SK-N-SH (cell line): ENCODE results near the gene GYPC. TPM values are rescaled to one million over a fixed set of nuclear protein-coding genes. Genes with fewer than 3 reads are reported as not detected.

Experiments used
- CTCF ChIA-PET: fragments of 300-600, 350-600 bp; formaldehyde crosslinking; extraction: SDS; loops from one replicate; lab custom pipeline; 2021; lab: Yijun Ruan, JAX
- POLR2A ChIA-PET: fragments of 350-600 bp; sonication (Branson Sonifier 250); formaldehyde crosslinking; extraction: SDS; loops from one replicate; lab custom pipeline; 2020; ENCODE audit warnings: antibody characterized with exemption, inconsistent platforms; lab: Yijun Ruan, JAX
- DNase-seq: peaks from one replicate; pipeline ENCODE4 v3.0.0; 2012
- H2AFZ ChIP-seq: fragments of 200-600 bp; sonication (generic); 2 replicates; pipeline ENCODE4 v1.8.1; 2016; ENCODE audit warnings: antibody characterized with exemption, mild to moderate bottlenecking, low read depth
- H3F3A ChIP-seq: fragments of 200-600 bp; sonication (generic); replicated peaks from 2 replicates; pipeline ENCODE3; 2016; ENCODE audit warnings: antibody characterized with exemption, mild to moderate bottlenecking; ENCODE audit not compliant: insufficient read depth
- H3K27ac ChIP-seq, 2 experiments: fragments of 200-500 bp in 1 of 2; fragments of 200-600 bp in 1 of 2; sonication (Bioruptor generic) in 1 of 2; sonication (generic), shearing (Covaris generic) in 1 of 2; 2 replicates each; pipeline versions ENCODE4 v1.5.1 to v1.6.1; 2014 to 2016; ENCODE audit warnings: low read depth in 2 of 2, inconsistent platforms in 1 of 2, low read length in 1 of 2, mild to moderate bottlenecking in 1 of 2, mixed read lengths in 1 of 2
- H3K27me3 ChIP-seq: fragments of 200-600 bp; sonication (generic), shearing (Covaris generic); 2 replicates; pipeline ENCODE4 v1.6.1; 2016; ENCODE audit warnings: mixed run types; ENCODE audit not compliant: insufficient read depth
- H3K36me3 ChIP-seq, 2 experiments: fragments of 200-500 bp in 1 of 2; fragments of 200-600 bp in 1 of 2; sonication (Bioruptor generic) in 1 of 2; sonication (generic) in 1 of 2; replicated peaks in 1 of 2; 2 replicates each; pipeline versions ENCODE3 to v1.5.1; 2014 to 2016; ENCODE audit warnings: low read length in 1 of 2, mild to moderate bottlenecking in 1 of 2; ENCODE audit not compliant: insufficient read depth in 2 of 2, control insufficient read depth in 1 of 2
- H3K4me1 ChIP-seq, 2 experiments: fragments of 200-500 bp in 1 of 2; fragments of 200-600 bp in 1 of 2; sonication (Bioruptor generic) in 1 of 2; sonication (generic), shearing (Covaris generic) in 1 of 2; 2 replicates each; pipeline versions ENCODE4 v1.5.1 to v1.6.1; 2014 to 2016; ENCODE audit warnings: low read depth in 1 of 2, low read length in 1 of 2, mixed run types in 1 of 2; ENCODE audit not compliant: insufficient read depth in 2 of 2, control insufficient read depth in 1 of 2
- H3K4me2 ChIP-seq: fragments of 200-600 bp; sonication (generic), shearing (Covaris generic); 2 replicates; pipeline ENCODE4 v1.6.1; 2017; ENCODE audit warnings: mixed run types
- H3K4me3 ChIP-seq, 2 experiments: fragments of 200-500 bp in 1 of 2; fragments of 200-600 bp in 1 of 2; sonication (Bioruptor generic) in 1 of 2; sonication (generic), shearing (Covaris generic) in 1 of 2; 2 replicates each; pipeline versions ENCODE4 v1.5.1 to v1.8.1; 2014 to 2016; ENCODE audit warnings: low read depth in 2 of 2, inconsistent platforms in 1 of 2, low read length in 1 of 2, mild to moderate bottlenecking in 1 of 2, mixed read lengths in 1 of 2, moderate library complexity in 1 of 2
- H3K79me2 ChIP-seq: fragments of 200-600 bp; sonication (generic); 2 replicates; pipeline ENCODE4 v1.8.1; 2017; ENCODE audit warnings: mild to moderate bottlenecking; ENCODE audit not compliant: insufficient read depth
- H3K9ac ChIP-seq: fragments of 200-600 bp; sonication (generic); 2 replicates; pipeline ENCODE4 v1.6.1; 2017; ENCODE audit warnings: mixed run types
- H3K9me2 ChIP-seq: fragments of 200-600 bp; sonication (generic); 2 replicates; pipeline ENCODE4 v1.6.1; 2017; ENCODE audit warnings: mixed run types
- H3K9me3 ChIP-seq: fragments of 200-600 bp; sonication (generic); 2 replicates; pipeline ENCODE4 v1.6.1; 2017; ENCODE audit warnings: mixed run types, mild to moderate bottlenecking, moderate library complexity
- H4K20me1 ChIP-seq: fragments of 200-600 bp; sonication (generic); 2 replicates; pipeline ENCODE4 v1.6.1; 2017; ENCODE audit warnings: mild to moderate bottlenecking, mixed run types; ENCODE audit not compliant: insufficient read depth
- CHD2 ChIP-seq: fragments of 150-350 bp; IDR thresholded peaks from 2 replicates; pipeline ENCODE4 v1.6.1; 2018; ENCODE audit warnings: low read length; ENCODE audit not compliant: partially characterized antibody
- FOSL2 ChIP-seq: IDR thresholded peaks from 2 replicates; pipeline ENCODE4 v1.4.0; 2012; ENCODE audit warnings: low read depth, mild to moderate bottlenecking, moderate library complexity, borderline replicate concordance
- FOXJ3 ChIP-seq: sonication (generic); formaldehyde crosslinking; IDR thresholded peaks from 2 replicates; pipeline ENCODE4 v1.5.1; 2020; ENCODE audit warnings: mild to moderate bottlenecking, missing genetic modification reagents
- FOXM1 ChIP-seq: IDR thresholded peaks from 2 replicates; pipeline ENCODE4 v1.4.0; 2012; ENCODE audit warnings: low read depth, mild to moderate bottlenecking
- GATA2 ChIP-seq: sonication (generic); formaldehyde crosslinking; IDR thresholded peaks from 2 replicates; pipeline ENCODE4 v1.5.0; 2020; ENCODE audit warnings: mild to moderate bottlenecking, missing genetic modification reagents
- NFIC ChIP-seq: IDR thresholded peaks from 2 replicates; pipeline ENCODE4 v1.4.0; 2012; ENCODE audit warnings: borderline replicate concordance
- RAD21 ChIP-seq: IDR thresholded peaks from 2 replicates; pipeline ENCODE4 v1.6.1; 2012; ENCODE audit warnings: mild to moderate bottlenecking, low read length
- RXRA ChIP-seq: IDR thresholded peaks from 2 replicates; pipeline ENCODE4 v1.4.0; 2012; ENCODE audit warnings: low read depth, mild to moderate bottlenecking, borderline replicate concordance
- USF2 ChIP-seq: fragments of 150-350 bp; IDR thresholded peaks from 2 replicates; pipeline ENCODE4 v1.6.1; 2017; ENCODE audit warnings: antibody characterized with exemption, low read length, low read depth, borderline replicate concordance
- WGBS: methylation state at CpG from one replicate; pipeline ENCODE4 v1.1.6; 2017; ENCODE audit warnings: low lambda C conversion rate; 5-methylcytosine and 5-hydroxymethylcytosine counted together
- polyA plus RNA-seq, 3 experiments: library from polyadenylated mRNA; depleted of rRNA; stranded (reverse); fragments of >200 nt; gene quantifications; 2 replicates each; pipeline ENCODE4 v1.2.3, GENCODE V29; 2012
- TF ChIP-seq, protein P1 (sequence below): fragments of 200-600 bp; sonication (generic); IDR thresholded peaks from 2 replicates; pipeline ENCODE4 v1.6.1; 2017; ENCODE audit warnings: antibody characterized with exemption, mild to moderate bottlenecking, moderate library complexity
- TF ChIP-seq, protein P2 (sequence below): IDR thresholded peaks from 2 replicates; pipeline ENCODE4 v1.4.0; 2012; ENCODE audit warnings: low read depth

The GYPC gene
- polyA plus RNA-seq, 1 of the 3 experiments (the other 2 are of a cell fraction), result not detected

GRCh38 chr2:126736133-126736874, 80.3 kb downstream of the GYPC start (continued):
- TF ChIP-seq USF2 (no peak), FOXM1 (no peak), NFIC (no peak)

- DNase-seq, result no peak
- 18% methylated on average over 1 of the region's 1 CpG for WGBS
- H3K9ac ChIP-seq, result no peak overlapping the region
- H3K4me2 ChIP-seq, result no peak overlapping the region
- TF ChIP-seq USF2 (no peak), GATA2 (CRISPR knock-in tag) (no peak), FOXJ3 (CRISPR knock-in tag) (no peak), FOSL2 (no peak), RAD21 (no peak), RXRA (no peak), CHD2 (no peak)
- TF ChIP-seq, protein P1, sequence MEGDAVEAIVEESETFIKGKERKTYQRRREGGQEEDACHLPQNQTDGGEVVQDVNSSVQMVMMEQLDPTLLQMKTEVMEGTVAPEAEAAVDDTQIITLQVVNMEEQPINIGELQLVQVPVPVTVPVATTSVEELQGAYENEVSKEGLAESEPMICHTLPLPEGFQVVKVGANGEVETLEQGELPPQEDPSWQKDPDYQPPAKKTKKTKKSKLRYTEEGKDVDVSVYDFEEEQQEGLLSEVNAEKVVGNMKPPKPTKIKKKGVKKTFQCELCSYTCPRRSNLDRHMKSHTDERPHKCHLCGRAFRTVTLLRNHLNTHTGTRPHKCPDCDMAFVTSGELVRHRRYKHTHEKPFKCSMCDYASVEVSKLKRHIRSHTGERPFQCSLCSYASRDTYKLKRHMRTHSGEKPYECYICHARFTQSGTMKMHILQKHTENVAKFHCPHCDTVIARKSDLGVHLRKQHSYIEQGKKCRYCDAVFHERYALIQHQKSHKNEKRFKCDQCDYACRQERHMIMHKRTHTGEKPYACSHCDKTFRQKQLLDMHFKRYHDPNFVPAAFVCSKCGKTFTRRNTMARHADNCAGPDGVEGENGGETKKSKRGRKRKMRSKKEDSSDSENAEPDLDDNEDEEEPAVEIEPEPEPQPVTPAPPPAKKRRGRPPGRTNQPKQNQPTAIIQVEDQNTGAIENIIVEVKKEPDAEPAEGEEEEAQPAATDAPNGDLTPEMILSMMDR, result no peak
- TF ChIP-seq, protein P2, sequence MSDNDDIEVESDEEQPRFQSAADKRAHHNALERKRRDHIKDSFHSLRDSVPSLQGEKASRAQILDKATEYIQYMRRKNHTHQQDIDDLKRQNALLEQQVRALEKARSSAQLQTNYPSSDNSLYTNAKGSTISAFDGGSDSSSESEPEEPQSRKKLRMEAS, result no peak
- TF ChIP-seq, all 33 proteins: peak for 0
- CTCF ChIA-PET, result interaction anchor here (1.2 kb wide), 1 partner anchor 37 kb away, joined by 3 read pairs; no protein-coding TSS in a partner anchor
- Histone ChIP-seq H3K27ac (no peak overlapping the region), H3K4me3 (no peak overlapping the region), H4K20me1 (no peaks in the 10 kb centered on the region), H3K4me1 (no peaks in the 10 kb centered on the region), H3K27me3 (no peaks in the 10 kb centered on the region), H3K9me3 (no peaks in the 10 kb centered on the region), H3K36me3 (no peaks in the 10 kb centered on the region), H2AFZ (no peak overlapping the region), H3F3A (no peaks in the 10 kb centered on the region), H3K79me2 (no peaks in the 10 kb centered on the region), H3K9me2 (no peaks in the 10 kb centered on the region)
- POLR2A ChIA-PET, result no interaction called here
Observed at GRCh38 chr2:126739141-126739540, 83.2 kb downstream of the GYPC start.
